HG03108 (cell line): ENCODE data around the gene PITPNM3.

Source experiments
- ATAC-seq: cut with Tn5 transposase; IDR thresholded peaks from one replicate; pipeline ENCODE4 v1.9.1; 2021; ENCODE audit warnings: moderate library complexity; ENCODE audit not compliant: unreplicated experiment

Gene PITPNM3

GRCh38 chr17:6449307-6449706 is 107.0 kb downstream of the PITPNM3 start:
- ATAC-seq, result no peak

DNA sequence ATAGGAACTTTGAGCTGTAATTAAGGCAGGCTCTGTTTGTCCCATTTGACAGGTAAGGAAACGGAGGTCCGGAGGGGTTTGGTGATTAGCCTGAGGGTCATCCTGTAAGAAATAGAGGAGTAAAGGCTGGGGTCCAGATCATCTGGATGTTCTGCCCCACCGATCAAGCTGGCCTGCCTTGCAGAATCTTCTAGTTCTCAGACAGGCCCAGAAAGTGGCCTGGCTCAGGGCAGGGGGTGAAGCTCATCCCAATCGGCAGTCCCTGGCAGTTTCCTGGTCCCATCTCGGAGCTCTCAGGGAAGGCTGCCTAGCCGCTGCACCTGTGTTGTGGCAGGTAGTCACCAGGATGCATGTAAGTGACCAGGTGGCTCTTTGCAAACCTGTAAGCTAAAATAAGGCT is 107.9 kb downstream of the PITPNM3 start:
- no peak for ATAC-seq

DNA sequence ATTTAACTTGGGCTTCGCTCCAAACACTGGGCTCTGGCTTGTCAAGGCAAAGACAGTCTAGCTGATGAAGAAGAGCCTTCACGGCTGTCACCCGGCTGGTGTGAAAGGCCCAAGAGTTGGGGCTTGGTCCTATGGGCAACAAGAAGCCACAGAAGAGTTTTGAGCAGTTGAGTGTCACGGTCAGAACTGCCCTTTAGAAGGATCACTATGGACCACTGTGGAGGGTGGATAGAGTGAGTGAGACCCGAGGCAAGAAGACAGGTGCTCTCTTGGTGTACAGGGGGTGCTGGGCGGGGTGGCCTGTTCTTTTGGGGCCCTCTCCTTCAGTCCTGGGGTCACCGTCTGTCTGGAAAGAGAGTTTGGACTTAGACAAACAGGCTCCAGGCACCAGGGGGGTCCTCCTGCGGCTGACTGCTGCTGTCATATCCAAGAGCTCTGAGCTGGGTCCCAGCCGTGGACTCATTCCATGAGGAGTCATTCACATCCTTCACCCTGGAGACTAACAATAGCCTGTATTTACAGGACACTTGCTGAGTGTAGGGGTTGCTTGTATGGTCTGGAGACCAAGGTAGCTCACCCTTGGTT is 109.7 kb downstream of the PITPNM3 start:
- no peak for ATAC-seq

DNA sequence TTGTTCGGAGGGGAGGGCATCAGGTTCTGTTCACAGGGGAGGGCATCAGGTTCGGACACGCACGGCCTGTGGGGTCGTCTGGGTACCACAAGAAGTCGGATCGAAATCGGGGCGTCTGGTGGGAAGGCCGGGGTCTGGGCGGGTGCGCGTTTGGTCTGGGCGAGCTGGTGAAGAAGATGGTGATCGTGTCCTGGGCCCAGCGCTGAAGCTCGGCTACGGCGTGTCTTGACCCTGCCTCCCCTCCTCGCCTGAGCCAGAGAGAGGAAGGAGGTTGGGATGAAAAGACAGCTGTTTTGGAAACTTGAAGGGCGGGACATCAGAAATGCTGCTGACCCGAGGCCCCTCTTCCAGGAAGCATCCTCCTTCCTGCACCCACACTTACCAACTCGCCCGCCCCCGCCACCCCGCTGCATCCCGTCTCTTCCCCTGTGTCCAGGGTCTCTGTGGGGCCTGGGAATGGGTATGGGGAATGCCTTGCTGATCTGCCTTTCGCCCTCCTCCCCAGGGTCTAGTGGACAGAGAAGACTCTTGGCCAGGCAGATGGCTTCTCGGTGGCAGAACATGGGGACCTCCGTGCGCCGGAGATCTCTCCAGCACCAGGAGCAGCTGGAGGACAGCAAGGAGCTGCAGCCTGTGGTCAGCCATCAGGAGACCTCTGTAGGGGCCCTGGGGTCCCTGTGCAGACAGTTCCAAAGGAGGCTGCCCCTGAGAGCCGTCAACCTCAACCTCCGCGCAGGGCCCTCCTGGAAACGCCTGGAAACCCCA is 111.6 kb downstream of the PITPNM3 start:
- ATAC-seq, result no peak

DNA sequence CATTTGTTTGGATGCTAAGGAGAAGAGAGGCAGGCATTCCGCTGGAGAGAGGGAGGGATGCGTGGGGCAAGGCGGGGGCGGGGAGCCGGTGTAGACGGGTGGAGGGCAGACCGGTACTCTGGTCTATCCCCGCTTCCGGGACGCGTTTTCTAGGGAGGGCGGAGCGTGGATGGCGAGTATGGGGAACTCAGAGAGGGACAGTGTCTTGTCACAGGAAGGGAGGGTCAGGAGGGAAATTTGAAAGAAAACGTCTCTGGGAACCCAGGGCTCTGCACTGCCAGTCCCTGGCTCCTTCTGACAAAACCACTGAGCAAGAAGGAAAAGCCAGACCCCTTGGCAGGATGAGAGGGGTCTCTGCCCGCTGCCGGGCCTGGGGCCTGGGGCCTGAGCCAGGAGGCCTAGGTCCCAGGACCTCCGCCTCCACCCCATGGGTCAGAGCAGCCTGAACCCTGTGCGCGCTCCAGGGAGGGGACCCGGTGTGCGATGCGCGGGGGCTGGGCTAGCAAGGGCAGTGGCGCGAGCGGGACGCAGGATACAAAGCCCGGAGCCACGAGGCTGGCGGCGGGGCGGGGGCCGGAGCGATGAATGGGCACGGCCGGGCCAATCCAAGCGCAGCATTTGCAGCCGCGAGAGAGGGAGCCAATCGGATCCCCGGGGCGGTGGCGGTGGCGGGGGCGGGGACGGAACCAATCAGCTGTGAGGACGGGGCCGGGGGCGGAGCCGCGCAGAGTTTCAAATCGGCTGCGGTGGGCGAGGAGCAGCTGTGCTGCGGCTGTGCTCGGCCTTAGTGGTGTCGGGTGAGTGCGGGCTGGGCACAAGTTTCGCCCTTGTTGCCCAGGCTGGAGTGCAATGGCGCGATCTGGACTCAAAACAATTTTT is 112.4 kb downstream of the PITPNM3 start, which contains the start of gene PIMREG:
Gene PIMREG (plus strand): TSS at position 764 of the 879 bp plus-strand sequence. CDS start 656 bp downstream, outside the sequence.
- peak; percentile 85 for ATAC-seq

- no peak for ATAC-seq
These were observed 113.6 kb downstream of the PITPNM3 start for GRCh38 chr17:6442775-6443174.

- no peak for ATAC-seq
These were observed 116.4 kb downstream of the PITPNM3 start for GRCh38 chr17:6439951-6440350.

GRCh38 chr17:6437956-6438355 is 118.4 kb downstream of the PITPNM3 start:
- ATAC-seq, result no peak

DNA sequence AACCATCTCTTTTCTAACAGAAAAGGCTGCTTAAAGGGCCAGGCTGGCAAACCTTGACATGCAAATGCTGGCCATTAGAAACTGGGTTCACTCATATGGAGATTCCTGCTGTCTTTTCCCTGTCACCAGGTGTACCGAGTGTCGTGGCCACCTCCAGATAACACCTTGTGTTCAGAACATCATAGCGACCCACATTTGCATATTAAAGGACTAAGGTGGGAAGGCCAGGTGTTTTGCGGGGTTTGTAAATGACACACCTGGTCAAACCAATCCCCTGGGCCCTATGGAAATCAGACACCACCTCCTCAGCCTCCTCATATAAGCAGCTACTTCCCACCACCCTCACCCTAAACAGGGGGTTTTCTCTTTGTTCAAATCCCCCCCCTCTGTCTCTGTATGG is 118.9 kb downstream of the PITPNM3 start:
- no peak for ATAC-seq

DNA sequence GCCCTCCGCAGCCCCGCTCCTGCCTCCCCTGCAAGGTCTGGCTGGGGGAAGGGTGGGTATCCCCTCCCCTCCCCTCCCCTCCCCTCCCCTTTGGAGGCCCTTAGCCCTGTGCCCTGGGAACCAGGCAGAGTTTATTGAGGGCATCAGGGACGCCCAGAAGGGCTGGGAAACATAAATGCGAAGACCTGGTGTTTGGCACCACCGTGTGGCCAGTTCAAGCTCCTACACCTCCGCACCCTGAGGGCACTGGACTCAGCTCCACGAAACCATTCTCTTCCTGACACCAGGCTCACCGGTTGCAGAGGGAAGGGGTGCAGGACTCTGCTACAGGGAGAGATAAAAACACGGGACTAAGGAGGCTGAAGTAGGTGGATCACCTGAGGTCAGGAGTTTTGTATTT is 120.4 kb downstream of the PITPNM3 start:
- no peak for ATAC-seq

GRCh38 chr17:6435051-6435450 is 121.3 kb downstream of the PITPNM3 start, which contains the start of gene AIPL1:
AIPL1 (minus strand) TSS chr17:6435121; CDS start chr17:6435104, 17 bp downstream.
- no peak for ATAC-seq

DNA sequence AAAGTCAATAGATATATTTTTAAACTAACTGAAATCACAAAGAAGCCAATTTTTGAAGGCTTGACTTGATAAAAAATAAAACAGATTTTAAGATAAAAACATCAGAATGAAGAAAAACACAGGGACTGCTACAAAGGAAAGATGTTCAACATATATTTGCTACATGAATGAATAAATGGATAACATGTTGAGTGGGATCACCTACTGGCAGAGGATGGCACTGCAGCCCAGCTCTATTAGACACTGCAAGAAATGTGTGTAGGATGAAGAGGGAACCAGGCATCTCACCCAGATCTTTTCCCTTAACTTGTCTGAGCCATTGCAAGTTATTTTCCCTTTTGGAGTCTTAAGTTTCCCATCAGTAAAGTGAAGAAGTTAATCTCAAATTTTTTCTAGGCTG is 125.6 kb downstream of the PITPNM3 start:
- no peak for ATAC-seq

DNA sequence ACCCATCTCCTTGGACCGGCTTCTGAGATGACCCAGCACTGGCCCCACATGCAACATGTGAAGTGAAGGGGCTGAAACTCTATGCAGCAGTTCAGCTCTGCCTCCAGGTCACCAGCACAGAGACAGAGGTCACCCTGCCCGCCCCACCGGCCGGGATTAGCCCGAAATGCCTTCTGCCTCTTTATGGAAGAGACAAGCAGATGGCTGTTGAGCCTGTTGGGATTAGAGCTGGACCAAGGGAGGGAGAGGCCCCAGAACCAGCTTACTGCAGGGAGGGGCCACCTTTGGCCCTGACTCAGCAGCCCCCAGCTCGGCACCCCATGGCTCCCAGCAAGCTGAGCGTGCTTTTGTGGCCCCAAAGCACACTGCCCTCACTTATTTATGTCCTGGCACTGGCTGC is 127.1 kb downstream of the PITPNM3 start:
- ATAC-seq, result no peak

DNA sequence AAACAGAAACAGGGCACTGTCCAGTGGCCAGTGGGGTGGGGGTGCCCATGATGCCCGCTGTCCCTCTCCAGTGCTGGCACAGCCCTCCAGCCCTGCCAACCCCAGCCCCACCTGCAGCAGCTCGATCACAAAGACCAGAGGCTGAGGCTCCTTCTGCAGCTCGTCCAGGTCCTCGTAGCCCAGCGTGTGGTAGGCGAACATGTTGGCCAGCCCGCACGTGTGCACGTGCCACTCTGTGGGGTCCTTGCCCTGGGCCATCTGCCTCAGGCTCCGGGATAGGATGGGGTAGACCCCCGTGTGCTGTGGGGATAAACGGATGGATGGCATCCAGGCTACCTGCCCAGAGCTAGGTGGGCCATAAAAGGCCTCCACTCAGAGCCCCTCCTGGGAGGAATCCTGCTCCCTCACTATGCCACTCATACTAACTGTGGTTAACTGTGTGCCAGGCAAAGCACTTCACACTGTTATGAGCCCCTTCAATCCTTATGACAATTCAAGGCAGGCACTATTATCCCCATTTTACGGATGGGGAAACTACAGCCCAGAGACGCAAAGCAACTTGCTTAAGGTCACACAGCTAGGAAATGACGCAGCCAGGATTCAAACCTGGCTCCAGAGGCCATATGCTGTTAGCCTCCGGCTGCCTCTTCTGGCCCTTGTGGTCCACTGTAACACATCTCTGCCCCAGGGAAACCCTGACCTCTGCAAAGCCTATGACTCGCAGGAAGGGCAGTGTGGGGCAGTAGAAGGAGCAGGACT is 128.0 kb downstream of the PITPNM3 start:
- ATAC-seq, result no peak

GRCh38 chr17:6427279-6427781 is 129.0 kb downstream of the PITPNM3 start:
- ATAC-seq, result no peak

DNA sequence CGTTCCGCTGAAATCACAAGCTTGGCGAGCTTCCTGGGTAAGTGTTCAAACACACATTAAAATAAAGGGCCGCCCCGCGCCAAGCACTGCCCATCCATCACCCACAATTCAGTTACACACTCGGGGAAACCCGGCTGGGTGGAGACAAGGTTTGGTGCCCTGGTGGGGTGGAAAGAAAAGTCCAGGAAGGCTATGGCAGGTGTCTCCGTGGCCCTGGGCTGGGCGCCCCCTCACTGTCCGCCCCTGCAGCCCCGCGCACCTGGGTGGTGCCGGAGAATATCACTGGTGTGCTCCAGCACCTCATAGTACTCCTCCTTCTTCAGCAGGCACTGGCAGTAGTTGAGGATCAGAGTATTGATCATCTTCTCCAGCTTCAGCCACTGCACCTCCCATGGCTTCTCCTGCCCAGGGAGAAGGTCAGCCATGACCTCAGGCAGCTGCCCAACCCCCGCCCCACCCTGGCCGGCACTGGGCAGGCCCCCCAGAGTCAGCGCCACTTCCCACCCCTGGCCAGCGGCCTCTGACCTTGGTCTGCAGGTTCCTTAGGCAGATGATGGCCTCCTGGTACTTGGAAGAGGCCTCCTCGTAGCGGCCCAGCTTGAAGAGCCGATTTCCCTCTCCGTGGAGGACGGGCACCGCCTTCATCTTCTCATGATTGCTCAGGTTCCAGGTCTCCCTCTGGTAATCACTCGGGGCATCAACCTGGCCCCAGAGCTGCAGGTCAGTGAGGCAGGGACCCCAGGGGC is 129.8 kb downstream of the PITPNM3 start:
- no peak for ATAC-seq

- ATAC-seq, result no peak
These were observed 130.9 kb downstream of the PITPNM3 start for GRCh38 chr17:6425407-6425806.

DNA sequence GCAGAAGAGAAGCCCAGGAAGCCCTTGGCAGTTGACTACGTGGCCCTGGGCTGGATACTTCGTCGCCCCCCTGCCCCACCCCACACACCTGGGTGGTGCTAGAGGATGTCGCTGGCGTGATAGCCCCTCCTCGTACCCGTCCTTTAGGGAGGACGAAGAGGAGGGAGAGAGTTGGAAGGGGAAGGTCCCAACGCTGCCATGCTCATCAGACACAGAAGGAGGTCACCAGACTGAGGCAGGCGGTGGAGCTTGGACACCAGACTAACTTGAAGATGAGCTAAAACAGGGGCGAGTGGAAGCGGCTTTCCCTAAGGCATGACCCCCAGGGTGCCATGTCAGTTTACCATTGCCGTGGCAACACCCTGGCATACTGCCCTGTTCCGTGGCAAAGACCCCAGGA is 132.4 kb downstream of the PITPNM3 start:
- ATAC-seq, result no peak

- no peak for ATAC-seq
These were observed 133.6 kb downstream of the PITPNM3 start for GRCh38 chr17:6422654-6423241.
